Smooth muscle cell (in vitro differentiated cells): ENCODE data around the gene NFATC2. TPM values are rescaled to one million over a fixed set of nuclear protein-coding genes. Genes with fewer than 3 reads are reported as not detected.
A peak's percentile ranks its signal among the peaks of the same experiment; 100 is the strongest.

Experiments
- DNase-seq: peaks from one replicate; lab custom pipeline; 2025; ENCODE audit not compliant: unreplicated experiment; lab: John Stamatoyannopoulos, UW
- H2AFZ ChIP-seq: fragments of 200-600 bp; sonication (generic); 2 replicates; pipeline ENCODE4 v1.6.0; 2016; ENCODE audit warnings: antibody characterized with exemption, low read depth, mild to moderate bottlenecking
- H3F3A ChIP-seq: fragments of 200-600 bp; sonication (generic); 2 replicates; pipeline ENCODE4 v1.6.0; 2017; ENCODE audit warnings: antibody characterized with exemption, low read depth
- H3K27ac ChIP-seq: fragments of 200-600 bp; sonication (generic); 2 replicates; pipeline ENCODE4 v1.5.1; 2016; ENCODE audit warnings: low read depth, mild to moderate bottlenecking
- H3K27me3 ChIP-seq: fragments of 200-600 bp; sonication (generic); 2 replicates; pipeline ENCODE4 v1.6.1; 2016; ENCODE audit warnings: low read depth, mild to moderate bottlenecking
- H3K36me3 ChIP-seq: fragments of 200-600 bp; sonication (generic); 2 replicates; pipeline ENCODE4 v1.5.1; 2016; ENCODE audit warnings: low read depth
- H3K4me1 ChIP-seq: fragments of 200-600 bp; sonication (generic); 2 replicates; pipeline ENCODE4 v1.5.1; 2016; ENCODE audit warnings: low read depth
- H3K4me2 ChIP-seq: fragments of 200-600 bp; sonication (generic); 2 replicates; pipeline ENCODE4 v1.6.0; 2016; ENCODE audit warnings: mild to moderate bottlenecking
- H3K4me3 ChIP-seq: fragments of 200-600 bp; sonication (generic); 2 replicates; pipeline ENCODE4 v1.5.1; 2016; ENCODE audit warnings: mild to moderate bottlenecking
- H3K79me2 ChIP-seq: fragments of 200-600 bp; sonication (generic); 2 replicates; pipeline ENCODE4 v1.6.0; 2016; ENCODE audit warnings: low read depth, mild to moderate bottlenecking
- H3K9ac ChIP-seq: fragments of 200-600 bp; sonication (generic); 2 replicates; pipeline ENCODE4 v1.6.0; 2016; ENCODE audit warnings: low read depth
- H3K9me3 ChIP-seq: fragments of 200-600 bp; sonication (generic); replicated peaks from 2 replicates; pipeline ENCODE4 v1.5.1; 2016; ENCODE audit warnings: low read depth
- H4K20me1 ChIP-seq: fragments of 200-600 bp; sonication (generic); 2 replicates; pipeline ENCODE4 v1.6.0; 2016; ENCODE audit warnings: low read depth
- CTCF ChIP-seq: fragments of 200-600 bp; sonication (generic); IDR thresholded peaks from 2 replicates; pipeline ENCODE4 v1.5.1; 2017; ENCODE audit warnings: borderline replicate concordance, mild to moderate bottlenecking, antibody characterized with exemption; ENCODE audit not compliant: insufficient read depth, poor library complexity, severe bottlenecking
- WGBS: methylation state at CpG from one replicate; pipeline ENCODE4 v1.1.7; 2016; ENCODE audit warnings: low lambda C conversion rate; 5-methylcytosine and 5-hydroxymethylcytosine counted together
- polyA plus RNA-seq: library from polyadenylated mRNA; unstranded; fragments of >200 nt; fragmentation: Nextera tagmentation; extraction: Ambion mirVana; gene quantifications from 2 replicates; pipeline ENCODE4 v1.2.1, GENCODE V29; 2016
- total RNA-seq: library from RNA; depleted of rRNA; stranded (reverse); fragments of >200 nt; gene quantifications from 2 replicates; pipeline ENCODE4 v1.2.3, GENCODE V29; 2014

Gene NFATC2
- total and polyA plus RNA-seq, 2 experiments from 2014 or later = 5.8 to 8.4 TPM

DNA sequence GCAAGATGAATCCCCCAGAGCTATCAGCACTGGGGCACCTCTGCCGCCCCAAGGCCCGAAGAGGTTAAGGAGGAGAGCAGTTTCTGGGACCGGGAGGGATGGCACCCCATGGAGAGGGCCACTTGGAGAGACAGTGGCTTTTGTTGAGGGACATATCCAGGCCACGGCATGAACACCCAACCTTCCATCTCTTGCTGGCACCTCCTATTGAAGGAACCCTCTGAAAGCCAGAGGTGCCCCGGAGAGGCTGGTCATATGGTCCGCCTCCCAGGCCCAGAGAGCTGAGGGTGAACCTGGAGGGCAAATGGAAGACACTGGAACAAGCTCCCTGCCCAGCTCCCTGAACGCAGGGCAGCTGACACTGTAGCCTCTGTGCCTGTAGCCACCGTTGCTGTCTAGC, 167.0 kb downstream of the NFATC2 start:
- no peaks in the 10 kb centered on the region for H3K9me3 ChIP-seq
- no peak overlapping the region for H3K9ac ChIP-seq
- no peak overlapping the region for H3K4me3 ChIP-seq
- no peak overlapping the region for H3K27ac ChIP-seq
- WGBS = 82% methylated on average over 8 of the region's 8 CpGs
- H3K79me2 ChIP-seq = no peaks in the 10 kb centered on the region
- no peak for DNase-seq
- no peak overlapping the region for H3K4me2 ChIP-seq
- no peaks in the 10 kb centered on the region for H3K27me3 ChIP-seq
- TF ChIP-seq CTCF = no peak
- no peaks in the 10 kb centered on the region for H3K36me3 ChIP-seq
- H2AFZ ChIP-seq = no peak overlapping the region
- H3K4me1 ChIP-seq = no peaks in the 10 kb centered on the region
- H4K20me1 ChIP-seq = no peaks in the 10 kb centered on the region
- H3F3A ChIP-seq = no peaks in the 10 kb centered on the region

DNA sequence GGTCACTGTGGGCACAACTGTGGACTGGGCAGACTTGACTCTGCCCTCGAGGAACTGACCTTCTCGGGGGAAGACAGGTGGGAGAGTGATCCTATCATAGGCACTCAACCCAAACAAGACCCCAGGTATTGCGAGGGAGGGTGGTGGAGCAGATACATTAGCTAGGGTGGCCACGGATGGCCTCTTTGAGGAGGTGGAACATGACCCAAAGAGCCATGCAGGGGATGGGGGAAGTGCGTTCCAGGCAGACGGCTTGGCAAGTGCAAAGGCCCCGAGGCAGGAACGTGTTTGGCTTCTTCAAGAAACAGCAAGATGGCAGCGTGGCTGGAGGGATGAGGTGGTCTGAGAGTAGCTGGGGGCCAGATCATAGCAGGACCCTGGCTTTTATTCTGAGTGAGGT, 167.6 kb downstream of the NFATC2 start:
- no peak for TF ChIP-seq CTCF
- H3K9ac ChIP-seq = no peak overlapping the region
- WGBS = 88% methylated on average over 9 of the region's 9 CpGs
- H3K36me3 ChIP-seq = no peaks in the 10 kb centered on the region
- H3K79me2 ChIP-seq = no peaks in the 10 kb centered on the region
- H3K27me3 ChIP-seq = no peaks in the 10 kb centered on the region
- H3K4me3 ChIP-seq = no peak overlapping the region
- H2AFZ ChIP-seq = no peak overlapping the region
- no peaks in the 10 kb centered on the region for H3K4me1 ChIP-seq
- no peaks in the 10 kb centered on the region for H3K9me3 ChIP-seq
- H4K20me1 ChIP-seq = no peaks in the 10 kb centered on the region
- no peak overlapping the region for H3K4me2 ChIP-seq
- DNase-seq = no peak
- H3F3A ChIP-seq = no peaks in the 10 kb centered on the region
- no peak overlapping the region for H3K27ac ChIP-seq

DNA sequence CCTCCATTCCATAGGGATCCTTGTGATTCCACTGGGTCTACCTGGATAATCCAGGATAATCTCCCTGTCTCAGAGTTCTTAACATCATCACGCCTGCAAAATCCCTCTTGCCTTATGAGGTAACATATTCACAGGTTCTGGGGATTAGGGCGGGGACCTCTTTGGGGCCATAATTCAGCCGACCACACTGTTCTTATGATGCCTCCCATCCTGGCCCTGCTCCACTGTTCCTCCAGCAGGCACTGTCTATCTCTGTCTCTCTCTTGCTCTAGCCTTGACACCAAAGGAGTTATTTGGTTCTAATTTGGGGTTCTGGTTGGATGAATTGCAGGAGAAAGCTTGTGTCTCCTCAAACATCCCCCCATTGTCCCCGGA, 168.1 kb downstream of the NFATC2 start:
- H3K27me3 ChIP-seq = no peaks in the 10 kb centered on the region
- H3K27ac ChIP-seq = no peak overlapping the region
- H3K9ac ChIP-seq = no peak overlapping the region
- H3K4me3 ChIP-seq = no peak overlapping the region
- 84% methylated on average over 4 of the region's 4 CpGs for WGBS
- H3K36me3 ChIP-seq = no peaks in the 10 kb centered on the region
- no peak for DNase-seq
- no peak overlapping the region for H2AFZ ChIP-seq
- no peaks in the 10 kb centered on the region for H3K79me2 ChIP-seq
- no peaks in the 10 kb centered on the region for H3F3A ChIP-seq
- H4K20me1 ChIP-seq = no peaks in the 10 kb centered on the region
- TF ChIP-seq CTCF = no peak
- H3K4me1 ChIP-seq = no peaks in the 10 kb centered on the region
- H3K4me2 ChIP-seq = no peak overlapping the region
- no peaks in the 10 kb centered on the region for H3K9me3 ChIP-seq

DNA sequence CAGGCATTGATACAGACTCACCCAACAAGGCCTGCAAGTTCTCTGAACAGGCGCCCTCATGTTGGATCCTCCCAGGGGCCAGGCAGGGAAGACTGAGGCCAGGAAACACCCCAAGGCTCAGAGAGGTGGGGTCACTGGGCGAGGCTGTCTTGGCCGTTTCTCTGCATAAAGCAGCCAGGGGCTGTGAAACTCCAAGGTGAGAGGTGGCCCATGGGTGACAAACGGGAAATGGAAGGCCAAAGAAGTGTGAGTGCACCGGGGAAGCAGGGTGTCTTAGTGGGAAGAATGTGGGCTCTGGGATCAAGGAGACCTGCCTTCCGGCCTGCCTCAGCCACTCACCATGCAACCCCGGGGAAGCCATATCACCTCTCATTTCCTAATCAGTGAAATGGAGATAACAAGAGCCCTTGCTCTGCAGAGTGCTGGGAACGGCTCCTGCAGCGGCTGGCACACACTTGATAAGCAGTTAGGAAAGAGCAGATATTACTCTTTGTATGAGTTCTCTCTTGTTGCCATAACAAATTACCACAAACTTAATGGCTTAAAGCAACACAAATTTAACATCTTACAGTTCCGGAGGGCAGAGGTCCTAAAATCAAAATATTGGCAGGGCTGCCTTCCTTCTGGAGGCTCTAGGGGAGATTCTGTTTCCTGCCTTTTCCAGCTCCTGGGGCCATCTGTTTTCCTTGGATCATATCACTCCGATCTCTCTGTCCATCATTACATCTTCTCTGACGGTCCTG, 168.6 kb downstream of the NFATC2 start:
- Histone ChIP-seq H3K36me3 (no peaks in the 10 kb centered on the region), H3K27me3 (no peaks in the 10 kb centered on the region), H3K9ac (no peak overlapping the region), H3K9me3 (no peaks in the 10 kb centered on the region), H3K4me2 (peak overlapping the region; percentile 33), H2AFZ (no peak overlapping the region), H3K27ac (peak overlapping the region; percentile 37), H4K20me1 (no peaks in the 10 kb centered on the region), H3F3A (no peaks in the 10 kb centered on the region), H3K79me2 (no peaks in the 10 kb centered on the region), H3K4me1 (no peaks in the 10 kb centered on the region), H3K4me3 (no peak overlapping the region)
- WGBS = 45% methylated on average over 12 of the region's 12 CpGs
- DNase-seq = no peak
- no peak for TF ChIP-seq CTCF
